Endothelial cell of umbilical vein (primary cell): Measurements from ENCODE around the gene SNX30. TPM values are rescaled to one million over a fixed set of nuclear protein-coding genes. Genes with fewer than 3 reads are reported as not detected.

Source experiments
- BruUV-seq: library from RNA; stranded (reverse); fragments of 400-500 nt; replicated peaks from 2 replicates; lab custom pipeline; 2021; lab: Mats Ljungman, UMichigan
- CTCF ChIA-PET: fragments of 300-600, 350-600 bp; sonication (Branson Sonifier 250); formaldehyde crosslinking; loops from one replicate; lab custom pipeline; 2021; ENCODE audit warnings: antibody characterized with exemption, inconsistent platforms; lab: Charles Lee
- POLR2A ChIA-PET: fragments of 300-600, 350-600 bp; sonication (Branson Sonifier 250); formaldehyde crosslinking; loops from one replicate; lab custom pipeline; 2021; ENCODE audit warnings: antibody characterized with exemption, inconsistent platforms; lab: Charles Lee
- DNase-seq: peaks from one replicate; pipeline ENCODE4 v3.0.0-alpha.2; 2011; ENCODE audit warnings: low read depth, low spot score
- FAIRE-seq: peaks from 2 replicates; lab custom pipeline; 2011; peaks lifted over from hg19 to GRCh38; lab: Jason Lieb, UNC
- H2AFZ ChIP-seq: 2 replicates; pipeline ENCODE4 v1.6.0; 2012; ENCODE audit warnings: low read depth, low read length, control low read depth, inconsistent platforms
- H3K27ac ChIP-seq: 2 replicates; pipeline ENCODE4 v1.5.1; 2011; ENCODE audit warnings: low read depth, mild to moderate bottlenecking, control low read depth, low read length, moderate library complexity; ENCODE audit not compliant: insufficient read depth
- H3K27me3 ChIP-seq, 2 experiments: 2 replicates each; pipeline versions ENCODE4 v1.6.0 to v1.6.1; 2011; ENCODE audit warnings: low read length in 2 of 2, mixed read lengths in 1 of 2; ENCODE audit not compliant: control insufficient read depth in 2 of 2, insufficient read depth in 2 of 2
- H3K36me3 ChIP-seq, 2 experiments: 2 replicates in 1 of 2; 3 replicates in 1 of 2; pipeline ENCODE4 v1.5.1; 2011; ENCODE audit warnings: low read length in 2 of 2, mild to moderate bottlenecking in 1 of 2, moderate library complexity in 1 of 2; ENCODE audit not compliant: control insufficient read depth in 2 of 2, insufficient read depth in 2 of 2; ENCODE audit errors: extremely low read depth in 1 of 2
- H3K4me1 ChIP-seq: 3 replicates; pipeline ENCODE4 v1.5.1; 2011; ENCODE audit warnings: mild to moderate bottlenecking, low read length; ENCODE audit not compliant: control insufficient read depth, insufficient read depth; ENCODE audit errors: extremely low read depth
- H3K4me2 ChIP-seq: 2 replicates; pipeline ENCODE4 v1.6.1; 2011; ENCODE audit warnings: low read length, control low read depth, mixed read lengths; ENCODE audit not compliant: insufficient read depth
- H3K4me3 ChIP-seq, 3 experiments: fragments of 200-600 bp in 1 of 3; sonication (generic), shearing (Covaris generic) in 1 of 3; replicated peaks in 1 of 3; 2 replicates each; pipeline ENCODE4 v1.5.1; 2011 to 2016; ENCODE audit warnings: control low read depth in 3 of 3, low read length in 3 of 3, mild to moderate bottlenecking in 2 of 3, inconsistent platforms in 1 of 3, low read depth in 1 of 3, moderate library complexity in 1 of 3; ENCODE audit not compliant: insufficient read depth in 1 of 3
- H3K79me2 ChIP-seq: 2 replicates; pipeline ENCODE4 v1.6.0; 2012; ENCODE audit warnings: low read length, inconsistent platforms; ENCODE audit not compliant: control insufficient read depth, insufficient read depth
- H3K9ac ChIP-seq: replicated peaks from 2 replicates; pipeline ENCODE3; 2011; ENCODE audit warnings: low read length, control low read depth; ENCODE audit not compliant: insufficient read depth; ENCODE audit errors: extremely low read depth
- H3K9me1 ChIP-seq: replicated peaks from 3 replicates; pipeline ENCODE4 v1.6.0; 2011; ENCODE audit warnings: mild to moderate bottlenecking, low read length; ENCODE audit not compliant: control insufficient read depth, insufficient read depth; ENCODE audit errors: extremely low read depth
- H3K9me3 ChIP-seq: replicated peaks from 2 replicates; pipeline ENCODE4 v1.5.1; 2012; ENCODE audit warnings: low read length, inconsistent platforms; ENCODE audit not compliant: control insufficient read depth, insufficient read depth
- H4K20me1 ChIP-seq: replicated peaks from 2 replicates; pipeline ENCODE3; 2011; ENCODE audit warnings: mild to moderate bottlenecking, low read length; ENCODE audit not compliant: control insufficient read depth, insufficient read depth; ENCODE audit errors: extremely low read depth
- CTCF ChIP-seq, 2 donors: IDR thresholded peaks; 1 replicate in 1 of 2; 2 replicates in 1 of 2; pipeline ENCODE4 v1.5.1; 2011; ENCODE audit warnings: low read length in 2 of 2, mild to moderate bottlenecking in 2 of 2, moderate library complexity in 2 of 2, control low read depth in 1 of 2, inconsistent platforms in 1 of 2, low read depth in 1 of 2; ENCODE audit not compliant: insufficient read depth in 1 of 2; ENCODE audit errors: extremely low read depth in 1 of 2
- EZH2 ChIP-seq: IDR thresholded peaks from 2 replicates; pipeline ENCODE4 v1.6.1; 2012; ENCODE audit warnings: borderline replicate concordance, low read depth, mild to moderate bottlenecking, moderate library complexity, low read length, inconsistent platforms; ENCODE audit not compliant: severe bottlenecking
- FOS ChIP-seq: IDR thresholded peaks from 2 replicates; pipeline ENCODE4 v1.6.1; 2011; ENCODE audit warnings: mild to moderate bottlenecking, low read length, moderate library complexity, borderline replicate concordance; ENCODE audit not compliant: insufficient read depth
- GATA2 ChIP-seq: IDR thresholded peaks from 2 replicates; pipeline ENCODE4 v1.7.0; 2011; ENCODE audit warnings: low read depth, mild to moderate bottlenecking, moderate library complexity, mixed read lengths, low read length; ENCODE audit not compliant: insufficient read length, insufficient read depth
- JUN ChIP-seq: IDR thresholded peaks from 2 replicates; pipeline ENCODE4 v1.6.1; 2011; ENCODE audit warnings: borderline replicate concordance, low read depth; ENCODE audit not compliant: insufficient read length, insufficient read depth
- MAX ChIP-seq: IDR thresholded peaks from 2 replicates; pipeline ENCODE4 v1.6.1; 2011; ENCODE audit not compliant: insufficient read depth, insufficient read length
- MYC ChIP-seq: IDR thresholded peaks from one replicate; pipeline ENCODE4 v1.6.1; 2011; ENCODE audit warnings: mild to moderate bottlenecking, low read depth, low read length
- POLR2A ChIP-seq: IDR thresholded peaks from 2 replicates; pipeline ENCODE4 v1.6.1; 2012; ENCODE audit warnings: low read depth, mild to moderate bottlenecking, control low read depth, low read length
- POLR2AphosphoS5 ChIP-seq: IDR thresholded peaks from 2 replicates; pipeline ENCODE4 v1.6.1; 2012; ENCODE audit warnings: low read depth, mild to moderate bottlenecking, control low read depth, low read length, moderate library complexity; ENCODE audit not compliant: insufficient read depth
- dilution Hi-C: fragments of 300-500 bp; cut with MboI; formaldehyde crosslinking; loops from one replicate; pipeline ENCODE4 v1.15.0; 2019; ENCODE audit warnings: low sequenced_read_pairs; ENCODE audit not compliant: extremely low pct_ligation_motif_present
- intact Hi-C: fragments of 100-400 bp; cut with micrococcal nuclease; formaldehyde crosslinking; loops from one replicate; pipeline ENCODE4 v1.10.0; 2022
- polyA plus RNA-seq, 4 experiments: library from polyadenylated mRNA; depleted of rRNA in 3 of 4; stranded (reverse) in 3 of 4; unstranded in 1 of 4; fragments of >200 nt; gene quantifications; 2 replicates each; pipeline versions ENCODE4 v1.2.1 to v1.2.3, GENCODE V29; 2011 to 2012; ENCODE audit warnings: missing spikeins in 1 of 4
- total RNA-seq: library from RNA; stranded (reverse); gene quantifications from 2 replicates; pipeline ENCODE4 v1.2.3, GENCODE V29; 2021

SNX30 gene
- total and polyA plus RNA-seq, 2 donors (not counting 3 experiments of a cell fraction or from before 2014, with no cell fraction given) = 2.8 to 6.3 TPM

- Histone ChIP-seq H3K4me1 (no peaks in the 10 kb centered on the region), H3K27me3 (no peaks in the 10 kb centered on the region), H3K4me3 (no peak overlapping the region), H3K36me3 (no peaks in the 10 kb centered on the region), H3K9ac (no peak overlapping the region), H3K27ac (no peak overlapping the region), H3K4me2 (no peak overlapping the region), H3K9me1 (no peaks in the 10 kb centered on the region), H3K9me3 (no peaks in the 10 kb centered on the region), H4K20me1 (no peaks in the 10 kb centered on the region), H2AFZ (no peak overlapping the region), H3K79me2 (no peaks in the 10 kb centered on the region)
- CTCF ChIA-PET = interaction anchor here (1.0 kb wide), 2 partner anchors 24 to 34 kb away, joined by 4 to 5 read pairs; no protein-coding TSS in a partner anchor
- FAIRE-seq = no peak
- dilution Hi-C loops = no loop called here
- POLR2A ChIA-PET = no interaction called here
- no TSS peak for BruUV-seq
- DNase-seq = no peak
- TF ChIP-seq MYC (no peak), GATA2 (no peak), FOS (no peak), POLR2AphosphoS5 (no peak), JUN (no peak), EZH2 (no peak), POLR2A (no peak), CTCF (IDR thresholded peaks at IDR 0.05; ENCODE audit: extremely low read depth in 1 of 2, insufficient read depth in 1 of 2, low read depth in 1 of 2, low read length in 2 of 2) (no peak), MAX (no peak)
- intact Hi-C loops = no loop called here
Measured at GRCh38 chr9:112868461-112868860, 117.9 kb downstream of the SNX30 start.
